Prostate gland (tissue), 2 donors: ENCODE data around the gene CCNI2.

Source experiments
- CTCF ChIP-seq, 4 experiments: fragments of 200-600 bp in 2 of 4; fragments of 450-650 bp in 2 of 4; sonication (generic) in 2 of 4; IDR thresholded peaks; 1 replicate in 3 of 4; 2 replicates in 1 of 4; pipeline ENCODE4 v1.5.1; 2016 to 2019; ENCODE audit warnings: antibody characterized with exemption in 4 of 4, mild to moderate bottlenecking in 2 of 4, moderate library complexity in 2 of 4
- POLR2A ChIP-seq: fragments of 450-650 bp; IDR thresholded peaks from one replicate; pipeline ENCODE4 v1.6.1; 2016; ENCODE audit warnings: antibody characterized with exemption, mild to moderate bottlenecking
- POLR2AphosphoS5 ChIP-seq: sonication (generic); formaldehyde crosslinking; IDR thresholded peaks from one replicate; pipeline ENCODE4 v1.6.1; 2017; ENCODE audit warnings: antibody characterized with exemption

GRCh38 chr5:132760049-132760420, 12.8 kb downstream of the CCNI2 start:
- TF ChIP-seq CTCF (IDR thresholded peaks at IDR 0.05): no peak
- TF ChIP-seq POLR2A: no peak
- no peak for TF ChIP-seq POLR2AphosphoS5
